Stimulated activated CD4-positive, alpha-beta T cell treated with anti-CD3 and anti-CD28 coated beads, TNF-alpha, amount 100 ng/mL, for 48 hours (primary cell): Measurements from ENCODE around the gene PLPPR1.

ENCODE experiments used
- DNase-seq, 3 donors: peaks; one replicate each; pipeline ENCODE4 v3.0.0-alpha.2; 2020; ENCODE audit warnings: low read depth in 3 of 3

The PLPPR1 gene

GRCh38 chr9:101341958-101342357, 313.4 kb downstream of the PLPPR1 start:
- no peak for DNase-seq

- DNase-seq, result no peak
These were observed 314.1 kb downstream of the PLPPR1 start for GRCh38 chr9:101342595-101342994.

GRCh38 chr9:101350285-101350684, 321.8 kb downstream of the PLPPR1 start:
- DNase-seq, result no peak

GRCh38 chr9:101352892-101353463, 324.5 kb downstream of the PLPPR1 start:
- DNase-seq, result no peak

GRCh38 chr9:101353683-101354082, 325.2 kb downstream of the PLPPR1 start:
- no peak for DNase-seq

- DNase-seq, result no peak
These were observed 325.7 kb downstream of the PLPPR1 start for GRCh38 chr9:101354143-101354764.

GRCh38 chr9:101354765-101355708, 326.5 kb downstream of the PLPPR1 start:
- no peak for DNase-seq

- DNase-seq, result no peak
These were observed 328.1 kb downstream of the PLPPR1 start for GRCh38 chr9:101356619-101357018.

GRCh38 chr9:101359679-101360078, 331.2 kb downstream of the PLPPR1 start:
- DNase-seq, result no peak

GRCh38 chr9:101360647-101361046, 332.1 kb downstream of the PLPPR1 start:
- DNase-seq, result no peak

- no peak for DNase-seq
These were observed 333.9 kb downstream of the PLPPR1 start for GRCh38 chr9:101362450-101362849.

GRCh38 chr9:101365181-101365580, 336.7 kb downstream of the PLPPR1 start:
- no peak for DNase-seq

GRCh38 chr9:101366038-101366756, 337.7 kb downstream of the PLPPR1 start:
- DNase-seq, result no peak

- DNase-seq, result no peak
These were observed 338.8 kb downstream of the PLPPR1 start for GRCh38 chr9:101367323-101367722.

GRCh38 chr9:101369286-101369685, 340.8 kb downstream of the PLPPR1 start:
- no peak for DNase-seq

GRCh38 chr9:101369884-101370531, 341.5 kb downstream of the PLPPR1 start:
- no peak for DNase-seq

GRCh38 chr9:101371813-101372212, 343.3 kb downstream of the PLPPR1 start:
- DNase-seq, result no peak

- no peak for DNase-seq
These were observed 344.0 kb downstream of the PLPPR1 start for GRCh38 chr9:101372327-101373118.
